ENCODE data around the gene MPRIP. TPM values are rescaled to one million over a fixed set of nuclear protein-coding genes. Genes with fewer than 3 reads are reported as not detected.

The MPRIP gene
- total and polyA plus RNA-seq, 10 donors, result 52.3 to 309 (median 131) TPM

DNA sequence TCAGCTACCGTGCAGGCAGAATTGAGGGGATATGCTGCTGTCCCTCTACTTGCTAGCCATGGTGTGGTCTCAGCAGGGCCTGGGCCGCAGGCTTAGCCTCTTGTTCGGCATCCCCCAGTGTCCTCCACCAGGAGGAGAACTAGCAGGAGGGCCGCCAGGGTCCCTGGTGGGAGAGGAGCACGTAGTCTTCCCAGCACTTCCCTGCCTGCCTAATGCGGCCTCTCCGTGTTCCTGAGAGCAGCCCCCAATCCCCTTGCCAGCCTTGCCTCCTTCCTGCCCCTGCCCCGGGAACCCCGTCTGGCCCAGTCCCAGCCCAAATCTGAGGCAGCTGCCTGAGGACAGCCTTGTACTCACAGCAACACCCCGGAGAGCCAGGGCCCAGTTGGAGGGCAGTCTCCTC is 125.7 kb downstream of the MPRIP start:
- no peak for DNase-seq
- intact Hi-C loops (cut with DNase I; ENCODE audit: low total_unique reads), result no loop called here
- no peak overlapping the region for H3K4me3 ChIP-seq
- peaks cover 0 to 99% (median 85%) of the 10 kb centered on the region in 6 donors for H3K36me3 ChIP-seq
- no peak overlapping the region for H3K27ac ChIP-seq
- H3K4me1 ChIP-seq, result peaks cover 7 to 48% (median 28%) of the 10 kb centered on the region in 6 donors
- TF ChIP-seq, protein P1, sequence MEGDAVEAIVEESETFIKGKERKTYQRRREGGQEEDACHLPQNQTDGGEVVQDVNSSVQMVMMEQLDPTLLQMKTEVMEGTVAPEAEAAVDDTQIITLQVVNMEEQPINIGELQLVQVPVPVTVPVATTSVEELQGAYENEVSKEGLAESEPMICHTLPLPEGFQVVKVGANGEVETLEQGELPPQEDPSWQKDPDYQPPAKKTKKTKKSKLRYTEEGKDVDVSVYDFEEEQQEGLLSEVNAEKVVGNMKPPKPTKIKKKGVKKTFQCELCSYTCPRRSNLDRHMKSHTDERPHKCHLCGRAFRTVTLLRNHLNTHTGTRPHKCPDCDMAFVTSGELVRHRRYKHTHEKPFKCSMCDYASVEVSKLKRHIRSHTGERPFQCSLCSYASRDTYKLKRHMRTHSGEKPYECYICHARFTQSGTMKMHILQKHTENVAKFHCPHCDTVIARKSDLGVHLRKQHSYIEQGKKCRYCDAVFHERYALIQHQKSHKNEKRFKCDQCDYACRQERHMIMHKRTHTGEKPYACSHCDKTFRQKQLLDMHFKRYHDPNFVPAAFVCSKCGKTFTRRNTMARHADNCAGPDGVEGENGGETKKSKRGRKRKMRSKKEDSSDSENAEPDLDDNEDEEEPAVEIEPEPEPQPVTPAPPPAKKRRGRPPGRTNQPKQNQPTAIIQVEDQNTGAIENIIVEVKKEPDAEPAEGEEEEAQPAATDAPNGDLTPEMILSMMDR (IDR thresholded peaks at IDR 0.05 in 8 of 11, conservative IDR thresholded peaks at IDR 0.05 in 3 of 11), result no peak
- no peak for TF ChIP-seq POLR2A (IDR thresholded peaks at IDR 0.05)
- TF ChIP-seq POLR2AphosphoS5 (IDR thresholded peaks at IDR 0.05), result no peak
- no peaks in the 10 kb centered on the region for H3K9me3 ChIP-seq
- no peaks in the 10 kb centered on the region for H3K27me3 ChIP-seq (replicated peaks in 1 of 7)
- 93 to 98% (median 96%) methylated on average over 8 to 10 of the region's 10 CpGs for WGBS, 5 donors

DNA sequence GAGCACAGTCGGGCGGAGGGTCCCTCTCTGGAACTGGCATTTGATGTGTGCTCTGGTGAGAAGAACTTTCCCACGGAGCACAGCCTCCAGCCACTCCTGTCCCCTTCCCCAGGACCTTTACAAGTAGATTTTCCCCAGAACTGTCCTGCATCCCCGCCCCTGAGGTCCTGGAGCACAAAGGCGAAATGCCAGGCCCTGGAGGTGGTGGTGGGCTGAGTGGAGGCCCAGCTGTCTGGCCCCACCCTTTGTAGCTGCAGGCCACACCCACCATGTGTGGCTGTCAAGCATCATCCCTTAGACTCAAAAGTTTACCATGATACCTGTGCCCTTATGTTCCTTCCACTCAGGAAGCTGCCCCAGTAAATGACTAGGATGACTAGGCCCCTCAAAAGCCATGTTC is 126.1 kb downstream of the MPRIP start:
- Histone ChIP-seq H3K27me3 (replicated peaks in 1 of 7) (no peaks in the 10 kb centered on the region), H3K27ac (no peak overlapping the region), H3K4me3 (no peak overlapping the region), H3K9me3 (no peaks in the 10 kb centered on the region), H3K36me3 (peaks cover 0 to 99% (median 86%) of the 10 kb centered on the region in 6 donors), H3K4me1 (peaks cover 7 to 48% (median 32%) of the 10 kb centered on the region in 6 donors)
- DNase-seq, result no peak
- TF ChIP-seq POLR2A (IDR thresholded peaks at IDR 0.05) (no peak), POLR2AphosphoS5 (IDR thresholded peaks at IDR 0.05) (no peak)
- TF ChIP-seq, protein P1 (IDR thresholded peaks at IDR 0.05 in 8 of 11, conservative IDR thresholded peaks at IDR 0.05 in 3 of 11), result no peak
- intact Hi-C loops (cut with DNase I; ENCODE audit: low total_unique reads), result no loop called here
- WGBS, 5 donors, result 87 to 97% (median 92%) methylated on average over 5 of the region's 5 CpGs

DNA sequence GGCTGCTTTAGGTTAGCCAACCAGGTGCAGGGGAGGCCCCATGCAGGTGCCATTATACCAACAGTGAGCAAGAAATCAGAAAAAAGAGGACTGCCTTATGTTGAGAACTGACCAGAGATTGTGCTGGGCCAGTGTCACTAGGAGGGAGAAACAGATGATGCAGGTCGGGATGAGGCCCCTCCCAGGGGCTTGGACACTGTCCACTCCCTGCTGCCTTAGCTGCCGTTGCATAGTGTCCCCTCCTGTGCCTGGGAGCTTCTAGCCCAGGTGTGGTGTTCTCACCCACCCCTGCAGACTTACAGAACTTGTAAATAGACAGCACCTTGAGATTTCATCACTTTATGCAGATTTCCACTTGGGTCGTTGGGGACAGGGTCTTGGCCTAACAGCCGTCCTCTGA is 127.1 kb downstream of the MPRIP start:
- Histone ChIP-seq H3K4me3 (no peak overlapping the region), H3K27ac (peak overlapping the region in 1 of 8 donors; percentile 8), H3K9me3 (no peaks in the 10 kb centered on the region), H3K36me3 (peaks cover 0 to 99% (median 87%) of the 10 kb centered on the region in 6 donors), H3K4me1 (peaks cover 7 to 51% (median 37%) of the 10 kb centered on the region in 6 donors), H3K27me3 (replicated peaks in 1 of 7) (no peaks in the 10 kb centered on the region)
- TF ChIP-seq POLR2A (IDR thresholded peaks at IDR 0.05) (no peak), POLR2AphosphoS5 (IDR thresholded peaks at IDR 0.05) (no peak)
- TF ChIP-seq, protein P1 (IDR thresholded peaks at IDR 0.05 in 8 of 11, conservative IDR thresholded peaks at IDR 0.05 in 3 of 11), result no peak
- WGBS, 5 donors, result 79 to 92% (median 90%) methylated on average over 4 of the region's 4 CpGs
- DNase-seq, result no peak
- intact Hi-C loops (cut with DNase I; ENCODE audit: low total_unique reads), result no loop called here

DNA sequence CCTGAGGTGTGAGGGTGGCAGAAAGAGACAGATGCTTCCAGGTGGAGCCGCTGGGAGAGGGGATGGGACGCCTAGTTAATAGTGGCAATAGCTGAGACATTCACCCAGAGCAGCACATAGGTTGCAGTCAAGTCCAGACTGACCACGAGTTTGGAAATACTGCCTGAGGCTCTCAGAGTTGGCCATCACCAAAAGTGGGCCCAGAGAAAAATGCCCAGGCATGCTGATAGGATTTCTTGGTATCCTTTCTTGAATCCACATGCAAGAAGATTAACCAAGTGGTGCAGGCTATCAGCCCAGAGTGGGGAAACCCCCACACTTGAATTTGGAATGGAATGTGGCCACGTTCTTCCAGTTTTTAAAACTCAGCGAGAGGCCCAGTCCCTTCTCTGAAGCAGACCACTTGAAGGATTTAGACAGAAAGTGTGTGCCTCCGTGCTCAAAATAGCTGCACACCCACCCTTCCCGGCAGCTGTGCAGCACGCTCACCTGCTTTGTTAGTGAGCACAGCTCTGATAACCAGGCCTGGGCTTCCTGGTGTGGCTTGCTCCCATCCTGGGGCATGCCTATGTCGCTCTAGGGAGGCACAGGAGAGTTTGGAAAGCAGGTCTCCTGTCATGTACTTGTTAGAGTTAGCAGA is 128.2 kb downstream of the MPRIP start:
- WGBS, 5 donors, result 63 to 82% (median 79%) methylated on average over 7 to 9 of the region's 9 CpGs
- H3K36me3 ChIP-seq, result peaks cover 0 to 99% (median 87%) of the 10 kb centered on the region in 6 donors

More for the DNA sequence above, 128.2 kb downstream of the MPRIP start:
- Histone ChIP-seq H3K4me1 (peaks cover 15 to 54% (median 46%) of the 10 kb centered on the region in 6 donors), H3K27ac (peak overlapping the region in 4 of 8 donors; percentile 28 to 67 (median 50)), H3K27me3 (replicated peaks in 1 of 7) (no peaks in the 10 kb centered on the region), H3K4me3 (no peak overlapping the region), H3K9me3 (no peaks in the 10 kb centered on the region)
- DNase-seq, result no peak
- intact Hi-C loops (cut with DNase I; ENCODE audit: low total_unique reads), result loop anchor here (10.0 kb wide), 1 partner anchor 64 kb away; the partner anchor contains the start of gene FLCN
- TF ChIP-seq, protein P1 (IDR thresholded peaks at IDR 0.05 in 8 of 11, conservative IDR thresholded peaks at IDR 0.05 in 3 of 11), result no peak
- no peak for TF ChIP-seq POLR2A (IDR thresholded peaks at IDR 0.05)
- TF ChIP-seq POLR2AphosphoS5 (IDR thresholded peaks at IDR 0.05), result no peak
